HG03469 (cell line): ENCODE measurements around the gene BTD.
"Not testable (repeated sequence)": the region's sequence is repeated elsewhere in the genome, so short reads cannot be mapped to it uniquely, and the experiment has no call there.

Source experiments
- ATAC-seq: cut with Tn5 transposase; IDR thresholded peaks from one replicate; pipeline ENCODE4 v1.9.1; 2021; ENCODE audit warnings: mild to moderate bottlenecking, moderate library complexity, moderate number of reproducible peaks; ENCODE audit not compliant: unreplicated experiment

The BTD gene

GRCh38 chr3:15602146-15602536 lies 596 bp downstream of the BTD start:
- ATAC-seq = peak; percentile 9

- not testable (repeated sequence) for ATAC-seq
Measured at GRCh38 chr3:15602816-15603215, 1.3 kb downstream of the BTD start.

- ATAC-seq = not testable (repeated sequence)
Measured at GRCh38 chr3:15604584-15604983, 3.0 kb downstream of the BTD start.

- ATAC-seq = no peak
Measured at GRCh38 chr3:15606434-15606891, 4.9 kb downstream of the BTD start.

GRCh38 chr3:15610082-15610759 lies 8.7 kb downstream of the BTD start:
- ATAC-seq = no peak

GRCh38 chr3:15611018-15611417 lies 9.5 kb downstream of the BTD start:
- ATAC-seq = no peak

- ATAC-seq = no peak
Measured at GRCh38 chr3:15612001-15612400, 10.5 kb downstream of the BTD start.

GRCh38 chr3:15614958-15615357 lies 13.4 kb downstream of the BTD start:
- no peak for ATAC-seq

GRCh38 chr3:15616053-15616452 lies 14.5 kb downstream of the BTD start:
- no peak for ATAC-seq

- not testable (repeated sequence) for ATAC-seq
Measured at GRCh38 chr3:15619659-15620464, 18.3 kb downstream of the BTD start.

GRCh38 chr3:15623535-15624440 lies 22.2 kb downstream of the BTD start:
- ATAC-seq = no peak

GRCh38 chr3:15628967-15629366 lies 27.4 kb downstream of the BTD start:
- no peak for ATAC-seq

- peak; percentile 89 for ATAC-seq
Measured at GRCh38 chr3:15629860-15630597, 28.5 kb downstream of the BTD start.

- peak; percentile 26 for ATAC-seq
Measured at GRCh38 chr3:15630646-15631350, 29.3 kb downstream of the BTD start.

GRCh38 chr3:15631426-15632211 lies 30.1 kb downstream of the BTD start:
- no peak for ATAC-seq

- ATAC-seq = no peak
Measured at GRCh38 chr3:15632212-15632580, 30.7 kb downstream of the BTD start.

GRCh38 chr3:15633159-15633558 lies 31.6 kb downstream of the BTD start:
- no peak for ATAC-seq

GRCh38 chr3:15633766-15634598 lies 32.4 kb downstream of the BTD start:
- ATAC-seq = no peak
